Choroid plexus epithelial cell (primary cell): ENCODE measurements around the gene RPE.

Experiments
- DNase-seq: peaks from one replicate; pipeline ENCODE4 v3.0.0-alpha.2; 2010; ENCODE audit warnings: low read depth
- H3K4me3 ChIP-seq: 2 replicates; pipeline ENCODE4 v1.5.1; 2011; ENCODE audit warnings: low read depth, mild to moderate bottlenecking, control low read depth, low read length, moderate library complexity
- TF ChIP-seq, protein P1 (sequence below): conservative IDR thresholded peaks from 2 replicates; pipeline ENCODE4 v1.5.1; 2011; ENCODE audit warnings: low read depth, mild to moderate bottlenecking, control low read depth, inconsistent platforms, low read length, moderate library complexity

Gene RPE

DNA sequence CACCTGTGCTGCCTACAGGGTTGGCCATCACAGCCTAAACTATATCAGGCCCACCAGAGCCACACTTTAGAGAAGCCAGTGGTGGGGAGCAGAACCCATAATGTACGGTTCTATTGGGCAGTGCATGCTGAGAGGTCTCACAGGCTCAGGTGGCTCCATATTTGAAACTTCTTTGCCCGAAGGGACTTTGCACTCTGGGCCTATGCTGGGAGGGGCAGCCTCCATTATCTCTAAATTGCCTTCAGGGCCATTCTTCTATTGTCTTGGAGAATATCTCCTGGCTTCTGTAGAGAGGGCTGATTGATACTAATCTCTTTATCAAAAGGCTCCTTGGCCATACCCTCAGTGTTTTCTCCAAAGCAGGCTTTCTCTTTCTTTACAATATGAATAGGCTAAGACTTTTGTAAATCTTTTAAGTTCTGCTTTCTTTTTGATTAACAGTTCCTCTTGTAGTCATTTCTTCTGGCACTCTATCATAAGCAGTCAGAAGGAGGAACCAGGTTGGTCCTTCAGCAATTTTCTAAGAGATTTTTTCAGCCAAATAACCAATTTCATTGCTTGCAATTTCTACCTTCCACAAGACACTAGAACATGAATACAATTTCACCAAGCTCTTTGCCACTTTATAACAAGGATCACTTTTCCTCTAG is 44.5 kb downstream of the RPE start:
- TF ChIP-seq, protein P1, sequence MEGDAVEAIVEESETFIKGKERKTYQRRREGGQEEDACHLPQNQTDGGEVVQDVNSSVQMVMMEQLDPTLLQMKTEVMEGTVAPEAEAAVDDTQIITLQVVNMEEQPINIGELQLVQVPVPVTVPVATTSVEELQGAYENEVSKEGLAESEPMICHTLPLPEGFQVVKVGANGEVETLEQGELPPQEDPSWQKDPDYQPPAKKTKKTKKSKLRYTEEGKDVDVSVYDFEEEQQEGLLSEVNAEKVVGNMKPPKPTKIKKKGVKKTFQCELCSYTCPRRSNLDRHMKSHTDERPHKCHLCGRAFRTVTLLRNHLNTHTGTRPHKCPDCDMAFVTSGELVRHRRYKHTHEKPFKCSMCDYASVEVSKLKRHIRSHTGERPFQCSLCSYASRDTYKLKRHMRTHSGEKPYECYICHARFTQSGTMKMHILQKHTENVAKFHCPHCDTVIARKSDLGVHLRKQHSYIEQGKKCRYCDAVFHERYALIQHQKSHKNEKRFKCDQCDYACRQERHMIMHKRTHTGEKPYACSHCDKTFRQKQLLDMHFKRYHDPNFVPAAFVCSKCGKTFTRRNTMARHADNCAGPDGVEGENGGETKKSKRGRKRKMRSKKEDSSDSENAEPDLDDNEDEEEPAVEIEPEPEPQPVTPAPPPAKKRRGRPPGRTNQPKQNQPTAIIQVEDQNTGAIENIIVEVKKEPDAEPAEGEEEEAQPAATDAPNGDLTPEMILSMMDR: no peak
- no peak overlapping the region for H3K4me3 ChIP-seq
- DNase-seq: no peak

DNA sequence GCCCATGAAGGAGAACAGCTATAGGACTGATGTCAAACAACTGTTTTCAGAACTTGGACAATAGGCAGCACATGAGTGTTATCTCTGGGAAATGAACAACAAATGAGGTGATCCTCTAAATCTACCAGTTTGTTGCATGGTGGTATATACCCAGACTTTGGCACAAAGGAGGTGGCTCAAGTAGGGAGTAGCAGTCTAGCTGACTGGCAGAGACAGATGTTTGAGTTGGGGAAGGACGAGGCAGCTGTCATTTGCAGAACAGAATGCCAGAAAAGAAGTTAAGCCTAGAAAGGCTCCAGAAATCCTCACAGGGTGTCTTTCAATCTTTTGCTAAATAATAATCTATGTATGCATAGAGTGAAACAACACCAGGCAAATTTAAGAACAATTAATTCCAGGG is 47.4 kb downstream of the RPE start:
- DNase-seq: no peak
- TF ChIP-seq, protein P1: no peak
- no peak overlapping the region for H3K4me3 ChIP-seq

DNA sequence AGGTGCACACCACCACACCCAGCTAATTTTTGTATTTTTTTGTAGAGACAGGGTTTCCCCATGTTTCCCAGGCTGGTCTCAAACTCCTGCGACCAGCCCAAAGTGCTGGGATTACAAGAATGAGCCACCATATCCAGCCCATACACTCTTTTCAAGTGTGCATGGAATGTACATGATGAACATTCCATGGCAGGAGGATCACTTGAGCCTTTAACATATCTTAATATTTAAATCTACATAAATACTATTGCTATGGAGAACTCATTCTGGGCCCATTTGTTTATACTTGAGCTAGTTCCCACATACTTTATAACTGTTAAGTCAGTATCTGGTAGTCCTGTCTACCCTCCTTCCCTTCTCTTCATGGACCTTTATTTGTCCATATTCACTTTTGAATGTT is 48.4 kb downstream of the RPE start:
- TF ChIP-seq, protein P1: no peak
- no peak for DNase-seq
- no peak overlapping the region for H3K4me3 ChIP-seq

DNA sequence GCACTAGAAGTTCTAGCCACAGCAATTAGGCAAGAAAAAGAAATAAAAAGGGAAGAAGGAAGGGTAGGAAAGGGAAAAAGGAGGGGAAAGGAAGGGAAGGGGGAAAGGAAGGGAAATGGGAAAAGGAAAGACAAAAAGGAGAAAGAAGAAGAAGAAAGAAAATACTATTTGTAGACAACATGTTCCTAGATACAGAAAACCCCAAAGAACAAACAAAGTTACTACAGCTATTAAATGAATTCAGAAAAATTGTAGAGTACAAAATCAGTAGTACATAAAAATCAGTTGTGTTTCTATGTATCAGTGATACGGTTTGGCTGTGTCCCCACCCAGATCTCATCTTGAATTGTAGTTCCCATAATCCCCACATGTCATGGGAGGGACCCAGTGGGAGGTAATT is 52.3 kb downstream of the RPE start:
- DNase-seq: no peak
- TF ChIP-seq, protein P1: no peak
- H3K4me3 ChIP-seq: no peak overlapping the region

DNA sequence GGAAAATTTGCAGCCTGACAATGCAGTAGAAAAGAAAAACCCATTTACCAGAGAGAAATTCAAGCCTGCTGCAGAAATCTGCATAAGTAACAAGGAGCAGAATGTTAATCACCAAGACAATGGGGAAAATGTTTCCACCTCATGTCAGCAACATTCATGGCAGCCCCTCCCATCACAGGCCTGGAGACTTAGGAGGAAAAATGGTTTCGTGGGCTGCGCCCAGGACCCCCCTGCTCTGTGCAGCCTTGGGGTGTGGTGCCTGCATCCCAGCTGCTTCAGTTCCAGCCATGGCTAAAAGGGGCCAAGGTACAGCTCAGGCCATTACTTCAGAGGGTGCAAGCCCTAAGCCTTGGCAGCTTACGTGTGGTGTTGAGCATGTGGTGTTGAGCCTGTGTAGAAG is 53.4 kb downstream of the RPE start:
- no peak overlapping the region for H3K4me3 ChIP-seq
- DNase-seq: no peak
- TF ChIP-seq, protein P1: no peak

DNA sequence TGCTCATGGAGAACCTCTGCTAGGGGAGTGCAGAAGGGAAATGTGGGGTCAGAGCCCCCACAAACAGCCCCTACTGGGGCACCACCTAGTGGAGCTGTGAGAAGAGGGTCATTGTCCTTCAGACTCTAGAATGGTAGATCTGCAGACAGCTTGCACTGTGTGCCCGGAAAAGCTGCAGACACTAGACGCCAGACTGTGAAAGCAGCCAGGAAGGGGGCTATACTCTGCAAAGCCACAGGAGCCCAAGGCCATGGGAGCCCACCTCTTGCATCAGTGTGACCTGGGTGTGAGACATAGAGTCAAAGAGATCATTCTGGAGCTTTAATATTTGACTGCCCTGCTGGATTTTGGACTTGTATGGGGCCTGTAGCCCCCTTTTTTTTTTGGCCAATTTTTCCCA is 60.9 kb downstream of the RPE start:
- TF ChIP-seq, protein P1: no peak
- DNase-seq: no peak
- no peak overlapping the region for H3K4me3 ChIP-seq
